Measurements from ENCODE around the gene COL4A2. TPM values are rescaled to one million over a fixed set of nuclear protein-coding genes. Genes with fewer than 3 reads are reported as not detected.

COL4A2 gene
- polyA plus RNA-seq, 1 donor (not counting 4 experiments of a cell fraction or from before 2014, with no cell fraction given): 30.7 TPM

DNA sequence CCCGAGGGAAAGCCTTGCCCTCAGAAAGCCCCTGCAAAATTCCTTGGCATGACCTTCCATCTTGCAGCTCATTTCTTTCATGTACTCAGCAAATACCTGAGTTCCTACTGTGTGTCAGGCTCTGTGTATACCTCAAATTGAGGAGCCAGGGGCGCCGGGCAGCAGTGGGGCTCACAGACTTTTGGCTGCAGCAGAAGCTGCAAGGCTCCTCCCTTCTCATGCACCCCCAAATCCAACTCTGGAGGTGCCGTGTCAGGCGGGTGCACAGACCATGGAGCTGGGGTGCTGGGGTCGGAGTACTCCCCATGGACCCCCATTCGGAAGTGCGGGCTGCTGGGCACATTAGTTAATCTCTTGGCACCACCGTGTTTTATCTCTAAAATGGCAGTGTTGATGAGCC is 72.3 kb downstream of the COL4A2 start:
- Histone ChIP-seq H3K4me3 (ENCODE audit: control insufficient read depth in 2 of 3, extremely low read depth in 1 of 3, insufficient read depth in 2 of 3, low read depth in 1 of 3, low read length in 3 of 3) (no peak overlapping the region), H3K27me3 (ENCODE audit: control insufficient read depth, extremely low read depth, insufficient read depth, low read length) (no peaks in the 10 kb centered on the region), H2AFZ (ENCODE audit: control insufficient read depth, low read length) (no peak overlapping the region), H3K4me1 (ENCODE audit: control insufficient read depth, extremely low read depth, insufficient read depth, low read length) (peaks cover 21% of the 10 kb centered on the region), H3K36me3 (ENCODE audit: control insufficient read depth in 2 of 2, extremely low read depth in 1 of 2, insufficient read depth in 2 of 2, low read length in 2 of 2) (peaks cover 0 to 4% of the 10 kb centered on the region in 2 experiments), H3K4me2 (ENCODE audit: control insufficient read depth, extremely low read depth, insufficient read depth, low read depth, low read length) (no peak overlapping the region), H3K9ac (ENCODE audit: control insufficient read depth, extremely low read depth, insufficient read depth, low read length) (no peak overlapping the region), H3K9me3 (ENCODE audit: control insufficient read depth, low read depth, low read length) (no peaks in the 10 kb centered on the region), H3K79me2 (ENCODE audit: control insufficient read depth, insufficient read depth, low read length) (peaks cover 12% of the 10 kb centered on the region), H3K27ac (ENCODE audit: control insufficient read depth, insufficient read depth, low read length) (no peak overlapping the region), H4K20me1 (ENCODE audit: control insufficient read depth, extremely low read depth, insufficient read depth, low read length) (no peaks in the 10 kb centered on the region), H3K9me1 (ENCODE audit: control insufficient read depth, extremely low read depth, insufficient read depth, low read length) (peaks cover 5% of the 10 kb centered on the region)
- dilution Hi-C loops (cut with MboI; ENCODE audit: extremely low pct_ligation_motif_present, low sequenced_read_pairs): no loop called here
- FAIRE-seq (no peak), DNase-seq (ENCODE audit: low read depth, low spot score) (no peak)
- no peak for TF ChIP-seq EZH2 (IDR thresholded peaks at IDR 0.05; ENCODE audit: low read length)
- TF ChIP-seq, protein P1, sequence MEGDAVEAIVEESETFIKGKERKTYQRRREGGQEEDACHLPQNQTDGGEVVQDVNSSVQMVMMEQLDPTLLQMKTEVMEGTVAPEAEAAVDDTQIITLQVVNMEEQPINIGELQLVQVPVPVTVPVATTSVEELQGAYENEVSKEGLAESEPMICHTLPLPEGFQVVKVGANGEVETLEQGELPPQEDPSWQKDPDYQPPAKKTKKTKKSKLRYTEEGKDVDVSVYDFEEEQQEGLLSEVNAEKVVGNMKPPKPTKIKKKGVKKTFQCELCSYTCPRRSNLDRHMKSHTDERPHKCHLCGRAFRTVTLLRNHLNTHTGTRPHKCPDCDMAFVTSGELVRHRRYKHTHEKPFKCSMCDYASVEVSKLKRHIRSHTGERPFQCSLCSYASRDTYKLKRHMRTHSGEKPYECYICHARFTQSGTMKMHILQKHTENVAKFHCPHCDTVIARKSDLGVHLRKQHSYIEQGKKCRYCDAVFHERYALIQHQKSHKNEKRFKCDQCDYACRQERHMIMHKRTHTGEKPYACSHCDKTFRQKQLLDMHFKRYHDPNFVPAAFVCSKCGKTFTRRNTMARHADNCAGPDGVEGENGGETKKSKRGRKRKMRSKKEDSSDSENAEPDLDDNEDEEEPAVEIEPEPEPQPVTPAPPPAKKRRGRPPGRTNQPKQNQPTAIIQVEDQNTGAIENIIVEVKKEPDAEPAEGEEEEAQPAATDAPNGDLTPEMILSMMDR (optimal IDR thresholded peaks at IDR 0.05 in 1 of 3, IDR thresholded peaks at IDR 0.05 in 1 of 3, conservative IDR thresholded peaks at IDR 0.05 in 1 of 3; ENCODE audit: extremely low read depth in 1 of 3, insufficient read depth in 2 of 3, low read length in 3 of 3): no peak

DNA sequence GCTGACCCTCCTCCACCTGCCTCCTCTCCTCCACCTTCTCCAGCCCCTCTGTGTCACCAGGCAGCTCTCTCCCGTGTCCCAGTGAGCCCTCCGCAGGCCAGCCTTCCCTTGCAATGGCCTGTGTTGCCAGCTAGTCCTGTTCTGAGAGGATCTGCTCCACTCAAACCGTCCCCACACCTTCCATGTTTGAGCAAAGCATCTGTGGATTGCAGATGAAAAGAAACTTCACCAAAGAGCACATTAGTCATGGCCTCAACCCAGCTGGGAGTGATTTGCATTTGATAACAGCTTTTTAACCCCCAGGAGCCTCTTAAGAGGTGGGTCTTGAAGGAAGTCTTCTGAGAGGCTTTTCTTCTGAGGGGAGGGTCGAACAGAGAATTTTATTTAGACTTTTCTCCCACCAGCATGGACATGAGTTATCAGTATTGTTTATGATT is 72.8 kb downstream of the COL4A2 start:
- Histone ChIP-seq H3K36me3 (ENCODE audit: control insufficient read depth in 2 of 2, extremely low read depth in 1 of 2, insufficient read depth in 2 of 2, low read length in 2 of 2) (peaks cover 0 to 4% of the 10 kb centered on the region in 2 experiments), H3K9me1 (ENCODE audit: control insufficient read depth, extremely low read depth, insufficient read depth, low read length) (peaks cover 5% of the 10 kb centered on the region), H3K4me2 (ENCODE audit: control insufficient read depth, extremely low read depth, insufficient read depth, low read depth, low read length) (no peak overlapping the region), H3K27ac (ENCODE audit: control insufficient read depth, insufficient read depth, low read length) (peak overlapping the region; percentile 47), H3K9ac (ENCODE audit: control insufficient read depth, extremely low read depth, insufficient read depth, low read length) (no peak overlapping the region), H3K27me3 (ENCODE audit: control insufficient read depth, extremely low read depth, insufficient read depth, low read length) (no peaks in the 10 kb centered on the region), H2AFZ (ENCODE audit: control insufficient read depth, low read length) (no peak overlapping the region), H3K4me3 (ENCODE audit: control insufficient read depth in 2 of 3, extremely low read depth in 1 of 3, insufficient read depth in 2 of 3, low read depth in 1 of 3, low read length in 3 of 3) (no peak overlapping the region), H3K4me1 (ENCODE audit: control insufficient read depth, extremely low read depth, insufficient read depth, low read length) (peaks cover 21% of the 10 kb centered on the region), H4K20me1 (ENCODE audit: control insufficient read depth, extremely low read depth, insufficient read depth, low read length) (no peaks in the 10 kb centered on the region), H3K79me2 (ENCODE audit: control insufficient read depth, insufficient read depth, low read length) (peaks cover 16% of the 10 kb centered on the region), H3K9me3 (ENCODE audit: control insufficient read depth, low read depth, low read length) (no peaks in the 10 kb centered on the region)
- dilution Hi-C loops (cut with MboI; ENCODE audit: extremely low pct_ligation_motif_present, low sequenced_read_pairs): no loop called here
- DNase-seq (ENCODE audit: low read depth, low spot score): no peak
- TF ChIP-seq, protein P1 (optimal IDR thresholded peaks at IDR 0.05 in 1 of 3, IDR thresholded peaks at IDR 0.05 in 1 of 3, conservative IDR thresholded peaks at IDR 0.05 in 1 of 3; ENCODE audit: extremely low read depth in 1 of 3, insufficient read depth in 2 of 3, low read length in 3 of 3): no peak
- TF ChIP-seq EZH2 (IDR thresholded peaks at IDR 0.05; ENCODE audit: low read length): no peak
- FAIRE-seq: no peak

Measured in keratinocyte (primary cell).